Measurements from ENCODE around the gene BANF2.

DNA sequence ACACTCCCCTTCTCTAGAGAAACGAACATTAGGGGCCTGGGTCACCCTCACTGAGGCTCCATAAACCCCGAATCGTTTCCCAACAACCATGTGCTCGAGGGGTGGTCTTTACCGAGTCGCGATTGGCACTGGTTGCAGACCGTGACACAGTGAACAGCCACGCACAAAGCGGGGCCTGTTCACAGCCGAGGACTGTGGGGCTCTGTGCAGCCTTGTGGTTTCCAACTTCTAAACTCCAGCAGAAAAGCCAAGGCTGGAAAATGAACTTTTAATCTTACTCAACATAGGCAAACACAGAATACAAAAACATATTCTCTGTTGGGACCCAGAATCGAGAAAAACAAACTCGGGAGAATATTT lies 36.7 kb upstream of the BANF2 start:
- TF ChIP-seq, protein P1, sequence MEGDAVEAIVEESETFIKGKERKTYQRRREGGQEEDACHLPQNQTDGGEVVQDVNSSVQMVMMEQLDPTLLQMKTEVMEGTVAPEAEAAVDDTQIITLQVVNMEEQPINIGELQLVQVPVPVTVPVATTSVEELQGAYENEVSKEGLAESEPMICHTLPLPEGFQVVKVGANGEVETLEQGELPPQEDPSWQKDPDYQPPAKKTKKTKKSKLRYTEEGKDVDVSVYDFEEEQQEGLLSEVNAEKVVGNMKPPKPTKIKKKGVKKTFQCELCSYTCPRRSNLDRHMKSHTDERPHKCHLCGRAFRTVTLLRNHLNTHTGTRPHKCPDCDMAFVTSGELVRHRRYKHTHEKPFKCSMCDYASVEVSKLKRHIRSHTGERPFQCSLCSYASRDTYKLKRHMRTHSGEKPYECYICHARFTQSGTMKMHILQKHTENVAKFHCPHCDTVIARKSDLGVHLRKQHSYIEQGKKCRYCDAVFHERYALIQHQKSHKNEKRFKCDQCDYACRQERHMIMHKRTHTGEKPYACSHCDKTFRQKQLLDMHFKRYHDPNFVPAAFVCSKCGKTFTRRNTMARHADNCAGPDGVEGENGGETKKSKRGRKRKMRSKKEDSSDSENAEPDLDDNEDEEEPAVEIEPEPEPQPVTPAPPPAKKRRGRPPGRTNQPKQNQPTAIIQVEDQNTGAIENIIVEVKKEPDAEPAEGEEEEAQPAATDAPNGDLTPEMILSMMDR (IDR thresholded peaks at IDR 0.05) = no peak
- no peak for TF ChIP-seq POLR2A (IDR thresholded peaks at IDR 0.05)
